GM12874 (cell line): ENCODE data around the gene HOXD9.

Experiments used
- CTCF ChIP-seq: IDR thresholded peaks from 2 replicates; pipeline ENCODE4 v1.5.1; 2011; ENCODE audit warnings: low read depth, mild to moderate bottlenecking, control low read depth, low read length, moderate library complexity; ENCODE audit not compliant: insufficient read depth

HOXD9 gene

GRCh38 chr2:176101216-176101830 lies 21.2 kb upstream of the HOXD9 start:
- TF ChIP-seq CTCF: no peak

- TF ChIP-seq CTCF: no peak
Observed at GRCh38 chr2:176101842-176102241, 20.7 kb upstream of the HOXD9 start.

- TF ChIP-seq CTCF: no peak
Observed at GRCh38 chr2:176102309-176102866, 20.1 kb upstream of the HOXD9 start.

- TF ChIP-seq CTCF: no peak
Observed at GRCh38 chr2:176103194-176103593, 19.3 kb upstream of the HOXD9 start.

GRCh38 chr2:176103742-176104315 lies 18.7 kb upstream of the HOXD9 start:
- TF ChIP-seq CTCF: no peak

GRCh38 chr2:176104316-176105077 lies 18.0 kb upstream of the HOXD9 start:
- TF ChIP-seq CTCF: no peak

GRCh38 chr2:176105078-176105729 lies 17.3 kb upstream of the HOXD9 start:
- TF ChIP-seq CTCF: no peak
